ENCODE results near the gene ERV3-1.
"Not testable (repeated sequence)": the region's sequence is repeated elsewhere in the genome, so short reads cannot be mapped to it uniquely, and the experiment has no call there.

ERV3-1 gene, protein sequence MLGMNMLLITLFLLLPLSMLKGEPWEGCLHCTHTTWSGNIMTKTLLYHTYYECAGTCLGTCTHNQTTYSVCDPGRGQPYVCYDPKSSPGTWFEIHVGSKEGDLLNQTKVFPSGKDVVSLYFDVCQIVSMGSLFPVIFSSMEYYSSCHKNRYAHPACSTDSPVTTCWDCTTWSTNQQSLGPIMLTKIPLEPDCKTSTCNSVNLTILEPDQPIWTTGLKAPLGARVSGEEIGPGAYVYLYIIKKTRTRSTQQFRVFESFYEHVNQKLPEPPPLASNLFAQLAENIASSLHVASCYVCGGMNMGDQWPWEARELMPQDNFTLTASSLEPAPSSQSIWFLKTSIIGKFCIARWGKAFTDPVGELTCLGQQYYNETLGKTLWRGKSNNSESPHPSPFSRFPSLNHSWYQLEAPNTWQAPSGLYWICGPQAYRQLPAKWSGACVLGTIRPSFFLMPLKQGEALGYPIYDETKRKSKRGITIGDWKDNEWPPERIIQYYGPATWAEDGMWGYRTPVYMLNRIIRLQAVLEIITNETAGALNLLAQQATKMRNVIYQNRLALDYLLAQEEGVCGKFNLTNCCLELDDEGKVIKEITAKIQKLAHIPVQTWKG

DNA sequence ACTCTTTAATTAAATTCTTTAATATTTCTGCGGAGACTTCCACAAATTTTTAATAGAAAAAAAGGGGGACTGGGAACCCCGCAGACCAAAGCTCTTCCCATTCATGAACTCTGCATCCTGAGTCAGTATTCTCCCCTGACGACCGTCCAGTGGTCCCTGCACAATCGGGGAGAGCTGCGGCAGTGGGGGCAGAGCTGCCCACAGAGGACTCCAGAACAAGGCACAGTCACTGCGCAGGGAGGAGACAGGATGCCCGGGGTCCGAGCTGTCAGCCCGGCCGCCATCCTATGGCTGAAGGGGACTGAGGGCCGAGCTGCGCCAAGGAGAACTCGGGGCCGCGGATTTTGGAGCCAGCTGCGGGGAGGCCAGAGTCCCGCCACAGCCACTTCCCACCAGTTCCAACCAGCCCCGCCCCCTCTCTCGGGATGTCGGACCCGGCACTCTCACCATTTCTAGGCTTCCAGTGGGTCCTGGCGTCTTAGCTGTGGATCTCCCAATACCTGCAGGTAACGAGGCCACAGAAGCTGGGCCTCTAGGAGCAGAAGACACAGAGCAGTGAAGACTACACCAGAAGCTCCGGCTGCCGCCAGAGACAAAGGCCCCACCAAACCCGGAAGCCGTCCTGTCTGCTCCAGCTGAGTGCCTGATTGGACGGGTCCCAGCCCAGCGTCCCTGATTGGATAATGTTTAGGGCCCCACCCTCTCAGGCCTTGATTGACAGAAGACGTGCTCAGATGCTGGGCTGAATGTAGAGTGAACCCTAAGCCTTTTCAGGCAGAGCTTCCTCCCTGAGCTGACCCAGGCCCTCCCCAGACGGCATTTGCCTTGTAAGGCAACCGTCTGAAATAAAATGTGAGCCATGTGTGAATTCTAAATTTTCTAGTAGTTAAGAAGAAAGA lies at the start of gene ERV3-1:
Gene ERV3-1 (minus strand): TSS at position 594 of the 899 bp plus-strand sequence. CDS start 13,661 bp downstream, outside the sequence.
- DNase-seq = peak; percentile 98

DNA sequence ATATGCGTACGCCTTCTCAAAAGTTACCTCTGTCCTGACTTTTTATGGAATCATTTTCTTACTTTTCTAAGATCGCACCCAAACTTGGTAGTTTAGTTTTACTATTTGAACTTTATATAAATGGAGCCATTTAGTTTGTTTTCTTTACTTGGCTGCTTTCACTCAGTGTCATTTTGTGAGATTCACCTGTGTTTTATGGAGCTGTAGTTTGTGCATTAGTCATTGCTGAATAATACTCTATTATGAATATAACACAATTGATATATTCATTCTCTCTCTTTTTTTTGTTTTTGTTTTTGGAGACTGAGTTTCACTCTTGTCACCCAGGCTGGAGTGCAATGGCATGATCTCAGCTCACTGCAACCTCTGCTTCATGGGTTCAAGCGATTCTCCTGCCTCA lies 49.3 kb upstream of the ERV3-1 start:
- not testable (repeated sequence) for DNase-seq

DNA sequence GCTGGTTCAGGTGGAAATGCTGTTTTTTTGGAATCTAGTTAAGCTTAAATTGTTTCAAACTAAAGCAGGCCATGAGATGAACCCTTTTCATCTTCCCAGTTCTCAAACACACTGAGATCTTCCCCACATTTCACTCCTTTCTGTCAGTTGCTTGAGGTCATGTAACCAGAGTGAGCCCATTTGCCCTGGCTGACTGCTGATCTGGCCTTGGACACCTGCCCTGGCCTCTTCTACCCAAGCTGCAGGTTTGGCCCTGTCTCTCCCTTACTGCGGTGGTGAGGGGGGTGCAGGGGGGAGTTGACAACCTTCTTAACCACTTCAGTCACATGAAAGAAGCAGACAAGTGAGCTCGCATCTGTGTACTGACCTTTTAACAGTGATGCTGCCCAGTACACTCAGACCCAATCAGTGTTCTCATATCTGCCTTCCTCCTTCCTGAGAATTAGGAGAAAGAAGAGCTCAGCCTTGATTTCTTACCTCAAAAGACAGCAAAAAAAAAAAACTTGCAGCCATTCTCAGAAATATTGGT lies 48.0 kb upstream of the ERV3-1 start:
- DNase-seq = not testable (repeated sequence)

DNA sequence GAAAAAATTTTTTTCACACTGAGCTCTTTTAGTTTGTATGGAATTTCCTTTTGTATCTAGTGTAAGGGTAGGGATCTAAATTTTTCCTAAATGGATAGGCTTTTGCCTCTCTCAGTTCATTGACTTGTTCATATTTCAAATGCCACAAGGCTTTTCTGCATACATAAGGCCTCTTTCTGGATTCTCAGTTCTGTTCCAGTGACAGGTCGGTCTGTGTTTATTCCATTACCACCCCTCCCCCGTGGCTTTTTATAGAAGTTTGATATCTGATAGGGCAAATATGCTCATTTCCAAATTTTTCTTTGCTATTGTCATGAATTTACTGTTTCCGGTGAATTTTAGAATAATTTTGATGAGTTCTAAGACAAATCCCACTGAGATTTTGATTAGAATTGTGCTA lies 45.2 kb upstream of the ERV3-1 start:
- DNase-seq = not testable (repeated sequence)

DNA sequence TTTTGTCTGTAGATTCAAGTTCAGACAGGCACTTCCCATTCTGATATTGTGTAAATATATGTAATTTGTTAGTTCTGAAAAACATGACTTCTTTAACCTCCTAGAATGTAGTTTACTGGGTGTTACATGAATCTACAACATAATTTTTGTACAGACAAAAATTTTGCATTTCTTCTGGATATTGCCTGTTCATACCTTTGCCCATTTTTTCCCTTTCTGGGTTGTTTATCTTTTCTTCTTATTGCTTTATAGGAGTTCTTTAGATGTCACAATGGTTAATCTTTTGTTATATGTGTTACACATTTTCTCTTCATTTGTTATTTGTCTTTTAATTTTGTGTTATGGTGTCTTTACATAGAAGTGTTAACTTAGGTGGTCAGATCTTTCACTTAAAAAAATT lies 44.7 kb upstream of the ERV3-1 start:
- not testable (repeated sequence) for DNase-seq

DNA sequence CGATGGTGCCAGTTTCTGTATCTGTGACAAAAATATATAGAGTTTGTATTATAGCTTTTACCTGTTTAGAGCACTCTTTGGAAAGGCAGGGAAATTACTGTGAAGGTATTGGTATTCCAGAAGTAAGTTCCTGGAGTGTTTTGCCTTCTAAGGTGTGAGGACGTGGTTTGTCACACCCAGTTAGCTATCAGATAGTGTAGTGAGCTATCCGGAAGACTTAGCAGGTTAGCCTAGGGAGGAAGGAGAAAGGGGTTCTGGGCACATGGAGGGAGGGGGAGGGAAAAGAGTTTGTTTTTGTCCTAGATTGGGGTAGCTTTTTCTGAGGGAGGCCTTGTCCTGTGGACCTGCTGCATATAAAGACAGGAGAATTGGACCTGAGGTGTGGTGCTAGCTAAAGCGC lies 39.8 kb upstream of the ERV3-1 start:
- not testable (repeated sequence) for DNase-seq

DNA sequence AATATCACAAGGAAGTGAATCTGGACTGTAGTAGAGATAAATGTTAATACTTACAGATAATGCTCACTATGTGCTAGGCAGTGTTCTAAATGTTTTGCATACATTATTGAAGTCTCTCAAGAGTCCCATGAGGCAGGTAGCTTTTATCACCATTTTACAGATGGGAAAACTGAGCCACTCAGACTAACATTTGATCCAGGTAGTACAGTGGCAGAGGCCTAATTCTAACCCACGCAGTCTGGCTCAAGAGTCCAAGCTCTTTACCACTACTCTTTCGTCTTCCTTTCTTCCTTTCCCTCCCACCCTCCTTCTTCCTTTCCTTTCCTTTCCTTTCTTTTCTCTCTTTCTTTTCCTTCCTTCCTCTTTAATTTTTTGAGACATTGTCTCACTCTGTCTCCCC lies 39.1 kb upstream of the ERV3-1 start:
- not testable (repeated sequence) for DNase-seq

DNA sequence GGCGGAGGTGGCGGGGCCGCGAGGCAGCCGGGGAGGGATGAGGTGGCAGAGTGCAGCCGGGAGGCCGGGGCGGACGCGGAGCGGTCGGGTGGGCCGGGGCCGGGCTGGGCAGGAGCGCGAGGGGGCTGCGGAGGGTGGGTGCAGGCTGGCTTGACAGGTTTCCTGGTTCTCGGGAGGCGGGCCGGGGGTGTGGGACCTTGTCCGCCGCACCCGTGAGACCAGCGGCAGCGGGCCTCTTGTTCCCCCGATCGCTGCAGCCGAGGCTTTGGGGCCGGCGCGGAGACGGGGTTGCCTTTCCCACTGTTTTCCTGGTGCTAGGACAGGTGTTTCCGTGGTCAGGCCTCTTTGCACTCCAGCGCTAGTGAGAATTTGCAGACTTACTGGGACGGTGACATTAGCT lies 32.3 kb upstream of the ERV3-1 start:
- DNase-seq = peak; percentile 15

DNA sequence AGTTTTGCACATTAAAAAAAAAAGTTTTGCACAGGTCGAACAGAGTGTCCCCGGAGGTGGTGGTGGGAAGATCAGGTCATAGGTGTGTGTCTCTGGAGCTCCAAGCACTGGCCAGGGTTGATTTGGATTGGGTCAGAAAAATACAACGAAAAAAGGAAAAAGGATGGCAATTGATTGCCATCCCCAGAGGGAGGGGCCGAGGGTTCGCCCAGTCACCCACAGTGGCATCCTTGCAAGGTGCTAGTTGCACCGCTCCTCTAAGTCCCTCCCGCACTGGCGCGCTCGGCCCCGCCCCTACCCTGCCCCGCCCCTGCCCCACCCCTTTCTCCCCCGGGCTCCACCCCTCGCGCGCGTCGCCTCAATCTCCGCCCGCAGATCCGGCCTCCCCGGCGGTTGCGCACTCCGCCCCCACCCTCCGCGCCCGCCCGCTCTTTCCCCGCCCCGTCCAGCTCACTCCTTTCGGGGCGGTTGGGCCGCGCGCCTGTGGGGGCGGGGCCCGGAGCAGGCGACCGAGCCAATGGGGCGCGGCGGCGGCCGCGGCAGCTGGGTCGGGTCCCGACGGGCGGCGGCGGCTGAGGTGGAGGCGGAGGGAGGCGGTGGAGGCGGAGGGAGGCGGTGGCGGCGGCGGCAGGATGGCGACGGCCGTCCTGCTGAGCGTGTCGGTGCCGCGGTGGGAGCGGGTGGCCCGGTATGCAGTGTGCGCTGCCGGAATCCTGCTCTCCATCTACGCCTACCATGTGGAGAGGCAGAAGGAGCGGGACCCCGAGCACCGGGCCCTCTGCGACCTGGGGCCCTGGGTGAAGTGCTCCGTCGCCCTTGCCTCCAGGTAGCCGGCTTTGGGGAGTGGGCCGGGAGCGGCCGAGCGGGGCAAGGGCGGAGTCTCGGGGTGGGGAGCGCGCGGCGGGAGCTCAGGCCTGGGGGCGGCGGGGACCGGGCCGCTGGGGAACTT lies 31.5 kb upstream of the ERV3-1 start:
- DNase-seq = peak; percentile 71

DNA sequence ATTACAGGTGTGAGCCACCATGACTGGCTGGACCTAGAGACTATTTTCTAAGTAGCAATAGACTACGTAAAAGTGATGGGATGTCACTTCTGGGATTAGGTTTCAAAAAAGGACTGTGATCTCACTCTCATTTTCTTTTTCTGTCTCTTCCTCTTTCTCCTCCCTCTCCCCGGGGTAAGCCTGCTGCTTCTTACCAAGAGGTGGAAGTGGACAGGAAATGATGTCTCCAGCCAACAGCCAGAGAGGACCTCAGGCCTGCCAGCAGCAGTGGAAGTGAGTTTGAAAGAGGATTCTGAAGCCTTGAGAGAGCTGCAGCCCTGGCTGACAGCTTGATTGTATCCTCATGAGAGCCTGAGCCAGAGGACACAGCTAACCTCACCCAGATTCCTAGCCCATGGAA lies 30.0 kb upstream of the ERV3-1 start:
- DNase-seq = not testable (repeated sequence)

DNA sequence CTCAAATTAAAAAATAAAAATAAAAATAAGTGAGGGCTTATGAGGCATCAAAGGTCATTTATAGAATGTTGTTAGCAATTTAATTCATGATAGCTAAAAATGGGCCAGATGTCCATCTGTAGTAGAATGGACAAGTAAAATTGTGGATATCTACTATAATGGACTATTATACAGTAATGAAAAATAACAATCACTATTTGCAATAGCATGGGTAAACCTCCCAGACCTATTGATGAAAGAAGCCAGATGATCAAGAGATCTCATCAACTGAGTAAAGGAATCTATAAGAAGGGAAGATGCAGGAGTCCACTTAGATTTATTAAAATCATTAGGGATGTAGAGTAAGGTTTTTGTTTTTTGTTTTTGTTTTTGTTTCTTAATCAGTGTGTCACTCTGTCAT lies 29.0 kb upstream of the ERV3-1 start:
- not testable (repeated sequence) for DNase-seq

DNA sequence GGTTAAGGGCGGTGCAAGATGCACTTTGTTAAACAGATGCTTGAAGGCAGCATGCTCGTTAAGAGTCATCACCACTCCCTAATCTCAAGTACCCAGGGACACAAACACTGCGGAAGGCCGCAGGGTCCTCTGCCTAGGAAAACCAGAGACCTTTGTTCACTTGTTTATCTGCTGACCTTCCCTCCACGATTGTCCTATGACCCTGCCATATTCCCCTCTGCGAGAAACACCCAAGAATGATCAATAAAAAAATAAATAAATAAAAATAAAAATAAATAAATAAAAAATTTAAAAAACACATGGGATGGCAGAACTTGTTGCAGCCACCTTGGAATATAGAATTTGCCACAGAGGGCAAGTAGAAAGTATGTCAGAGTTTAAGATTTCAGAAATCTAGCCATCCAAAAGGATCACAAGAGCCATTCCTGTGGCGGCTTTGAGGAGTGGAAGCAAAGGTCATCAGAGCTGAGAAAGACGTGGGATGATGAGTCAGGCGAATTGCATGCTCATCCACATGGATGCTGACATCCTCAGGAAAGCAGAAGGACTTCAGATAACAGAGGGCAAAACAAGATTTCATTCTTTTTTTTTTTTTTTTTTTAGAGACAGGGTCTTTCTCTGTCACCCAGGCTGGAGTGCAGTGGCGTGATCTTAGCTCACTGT lies 27.8 kb upstream of the ERV3-1 start:
- DNase-seq = not testable (repeated sequence)

DNA sequence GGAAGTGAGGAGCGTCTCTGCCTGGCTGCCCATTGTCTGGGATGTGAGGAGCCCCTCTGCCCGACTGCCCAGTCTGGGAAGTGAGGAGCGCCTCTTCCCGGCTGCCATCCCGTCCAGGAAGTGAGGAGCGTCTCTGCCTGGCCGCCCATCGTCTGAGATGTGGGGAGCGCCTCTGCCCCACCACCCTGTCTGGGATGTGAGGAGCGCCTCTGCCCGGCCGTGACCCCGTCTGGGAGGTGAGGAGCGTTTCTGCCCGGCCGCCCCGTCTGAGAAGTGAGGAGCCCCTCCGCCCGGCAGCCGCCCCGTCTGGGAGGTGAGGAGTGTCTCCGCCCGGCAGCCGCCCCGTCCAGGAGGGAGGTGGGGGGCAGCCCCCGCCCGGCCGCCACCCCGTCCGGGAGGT lies 26.9 kb upstream of the ERV3-1 start:
- DNase-seq = not testable (repeated sequence)

DNA sequence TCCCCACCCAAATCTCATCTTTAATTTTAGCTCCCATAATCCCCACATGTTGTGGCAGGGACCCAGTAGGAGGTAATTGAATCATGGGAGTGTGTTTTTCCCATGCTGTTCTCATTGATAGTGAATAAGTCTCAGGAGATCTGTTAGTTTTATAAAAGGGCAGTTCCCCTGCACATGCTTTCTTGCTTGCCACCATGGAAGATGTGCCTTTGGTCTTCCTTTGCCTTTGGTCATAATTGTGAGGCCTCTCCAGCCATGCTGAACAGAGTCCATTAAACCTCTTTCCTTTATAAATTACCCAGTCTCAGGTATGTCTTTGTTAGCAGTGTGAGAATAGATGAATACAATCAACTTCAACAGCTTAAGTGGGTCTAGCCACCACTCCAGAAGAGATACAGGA lies 18.5 kb upstream of the ERV3-1 start:
- DNase-seq = not testable (repeated sequence)

DNA sequence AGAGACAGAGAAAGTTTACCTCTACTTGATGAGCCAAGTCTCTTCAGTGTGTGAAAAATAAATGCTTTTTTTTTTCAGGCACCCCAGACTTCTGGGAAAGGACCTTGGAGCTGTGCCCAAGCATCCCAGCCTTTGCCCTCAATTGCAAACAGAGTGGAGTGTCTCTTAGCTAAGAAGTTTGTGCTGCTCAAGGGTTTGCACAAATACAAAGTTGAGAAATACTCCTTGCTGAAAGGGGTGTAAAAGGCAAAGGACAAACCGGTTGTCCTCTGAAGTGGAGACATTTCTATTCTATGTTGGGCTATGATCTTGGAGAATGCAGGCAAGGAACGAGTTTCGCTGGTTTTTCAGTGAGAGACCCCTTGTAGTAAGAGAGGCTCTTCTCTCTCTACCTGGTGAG lies 14.5 kb upstream of the ERV3-1 start:
- DNase-seq = peak; percentile 37

DNA sequence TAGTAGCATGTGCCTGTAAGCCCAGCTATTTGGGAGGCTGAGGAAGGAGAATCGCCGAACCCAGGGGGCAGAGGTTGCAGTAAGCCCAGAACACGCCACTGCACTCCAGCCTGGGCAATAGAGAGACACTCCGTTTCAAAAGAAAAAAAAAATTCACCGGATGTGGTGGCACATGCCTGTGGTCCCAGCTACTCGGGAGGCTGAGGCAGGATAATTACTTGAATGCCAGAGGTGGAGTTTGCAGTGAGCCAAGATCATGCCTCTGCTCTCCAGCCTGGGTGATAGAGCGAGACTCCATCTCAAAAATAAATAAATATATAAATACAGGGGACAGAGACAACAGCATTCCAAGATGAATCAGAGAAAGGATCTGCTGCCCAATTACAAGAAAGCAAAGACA lies 3.4 kb upstream of the ERV3-1 start:
- DNase-seq = not testable (repeated sequence)

DNA sequence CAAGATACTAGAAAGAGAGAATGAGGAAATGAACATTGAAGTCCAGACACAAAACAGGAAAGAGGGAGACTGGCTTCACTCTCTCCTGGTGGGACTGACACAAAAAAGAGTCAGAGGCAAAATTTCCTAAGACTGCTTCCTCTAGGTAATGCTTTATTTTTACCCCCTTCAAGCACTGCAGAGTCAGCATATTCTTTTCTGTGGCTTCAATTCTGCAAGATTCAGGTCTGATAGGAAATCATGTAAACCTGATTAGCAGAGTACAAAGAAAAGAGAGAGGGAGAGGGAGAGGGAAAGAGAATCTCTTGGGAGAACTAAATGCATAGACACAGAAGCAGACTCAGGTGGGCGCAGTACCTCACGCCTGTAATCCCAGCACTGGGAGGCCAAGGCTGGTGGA lies 2.9 kb upstream of the ERV3-1 start:
- DNase-seq = not testable (repeated sequence)

DNA sequence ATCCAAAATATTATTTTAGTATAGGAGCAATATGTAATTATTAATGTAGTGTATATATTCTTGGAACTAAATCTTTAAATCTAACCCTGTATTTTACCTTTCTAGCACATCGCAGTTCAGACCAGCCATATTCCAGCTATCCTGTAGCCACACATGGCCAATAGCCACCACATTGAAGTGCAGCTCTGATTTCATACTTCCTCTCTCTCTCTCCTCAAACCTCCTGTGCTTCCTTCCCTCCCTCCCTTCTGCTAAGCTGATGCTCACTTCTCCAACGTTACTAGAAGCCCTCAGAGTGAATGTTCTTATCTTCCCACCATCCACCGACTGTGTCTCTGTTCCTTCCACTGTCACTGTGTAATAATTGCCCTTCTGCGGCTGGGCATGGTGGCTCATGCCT lies 549 bp upstream of the ERV3-1 start:
- not testable (repeated sequence) for DNase-seq

DNA sequence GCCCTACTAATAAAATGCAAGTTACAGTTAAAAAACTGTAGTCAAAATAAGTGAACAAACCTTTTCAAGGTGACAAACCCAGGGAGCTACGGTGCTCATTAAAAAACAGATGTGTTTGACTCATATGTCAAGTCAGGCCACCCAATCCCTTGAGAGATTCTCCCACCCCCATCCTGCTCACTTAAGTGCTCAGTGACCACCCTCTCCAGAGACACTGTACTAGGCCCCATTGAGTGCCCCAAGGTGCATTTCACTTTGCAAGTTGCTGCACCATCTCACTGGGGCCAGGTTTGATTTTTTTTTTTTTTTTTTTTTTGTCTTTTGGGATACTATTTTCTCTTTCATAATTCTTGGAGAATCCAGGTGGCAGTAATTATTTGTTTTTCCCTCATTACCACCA lies 1.9 kb downstream of the ERV3-1 start:
- DNase-seq = no peak

DNA sequence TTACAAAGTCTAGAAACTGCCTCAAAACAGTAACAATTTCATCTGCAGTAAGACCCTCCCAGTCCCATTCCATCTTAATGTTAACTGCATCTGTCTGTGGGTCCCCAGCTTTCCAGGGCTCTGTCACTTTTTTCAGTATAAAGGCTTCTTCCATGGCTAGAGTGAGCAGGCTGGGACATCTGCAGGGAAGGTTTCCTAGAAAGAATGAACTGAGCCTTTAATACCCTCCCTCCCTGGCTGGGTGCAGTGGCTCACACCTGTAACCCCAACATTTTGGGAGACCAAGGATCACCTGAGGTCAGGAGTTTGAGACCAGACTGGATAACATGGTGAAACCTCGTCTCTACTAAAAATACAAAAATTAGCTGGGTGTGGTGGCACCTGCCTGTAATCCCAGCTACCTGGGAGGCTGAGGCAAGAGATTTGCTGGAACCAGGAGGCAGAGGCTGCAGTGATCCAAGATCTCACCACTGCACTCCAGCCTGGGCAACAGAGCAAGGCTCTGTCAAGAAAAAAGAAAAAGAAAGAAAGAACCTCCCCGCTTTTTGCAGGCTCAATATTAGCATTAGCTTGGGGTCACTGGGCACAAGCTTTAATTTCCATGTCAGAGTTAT lies 3.4 kb downstream of the ERV3-1 start:
- no peak for DNase-seq

DNA sequence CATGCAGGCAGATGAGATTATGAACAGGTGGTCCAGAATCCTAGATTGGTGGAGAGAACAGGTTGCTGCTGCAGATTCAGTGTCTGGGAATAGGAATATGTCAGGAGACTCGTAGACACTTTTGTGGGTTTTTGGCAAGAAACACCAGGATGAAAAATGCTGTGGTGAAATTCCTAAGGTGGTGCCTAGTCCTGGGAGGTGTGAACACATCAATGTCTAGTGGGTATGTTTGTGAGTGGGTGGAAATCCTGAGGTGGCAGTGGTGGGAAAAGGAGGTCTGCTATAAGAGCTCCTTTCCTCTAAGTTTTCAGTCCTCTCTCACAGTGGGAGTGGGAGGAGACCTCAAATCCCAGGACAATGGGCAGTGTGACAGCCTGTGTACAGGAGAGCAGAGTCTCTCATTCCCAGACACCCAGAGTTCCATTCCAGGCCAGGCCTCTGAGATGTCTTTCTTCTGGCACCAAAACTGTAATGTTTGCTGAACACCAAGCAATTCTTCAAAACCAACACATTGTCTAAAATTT lies 5.1 kb downstream of the ERV3-1 start:
- DNase-seq = no peak

Data from DMS79 (cell line).